HG03060 (cell line): ENCODE measurements around the gene TRAM2.
A peak's percentile ranks its signal among the peaks of the same experiment; 100 is the strongest.
"Not testable (repeated sequence)": the region's sequence is repeated elsewhere in the genome, so short reads cannot be mapped to it uniquely, and the experiment has no call there.

Source experiments
- ATAC-seq: cut with Tn5 transposase; IDR thresholded peaks from one replicate; pipeline ENCODE4 v1.9.1; 2021; ENCODE audit warnings: low read depth, moderate number of reproducible peaks; ENCODE audit not compliant: unreplicated experiment

TRAM2 gene

GRCh38 chr6:52497652-52498408, 79.0 kb downstream of the TRAM2 start:
- ATAC-seq, result peak; percentile 88

DNA sequence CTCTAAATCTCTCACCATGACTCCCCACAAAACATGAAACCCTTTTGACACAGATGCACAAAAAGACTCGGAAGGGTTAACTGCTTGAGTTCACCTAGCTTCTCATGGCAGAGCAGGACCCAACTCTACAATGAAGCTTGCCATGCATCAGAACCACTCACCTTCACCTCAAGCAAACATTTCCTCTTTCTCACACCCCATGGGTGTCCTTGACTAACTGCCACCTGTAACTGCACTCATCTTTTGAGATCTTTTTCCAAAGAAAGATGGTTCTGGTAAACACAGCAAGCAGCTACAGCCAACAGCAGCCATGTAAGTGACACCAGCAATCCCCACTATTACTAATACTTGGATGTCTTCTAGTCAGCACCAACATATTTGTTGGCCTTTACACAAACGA, 80.2 kb downstream of the TRAM2 start:
- ATAC-seq, result no peak

- ATAC-seq, result no peak
Observed at GRCh38 chr6:52495922-52496321, 80.9 kb downstream of the TRAM2 start.

DNA sequence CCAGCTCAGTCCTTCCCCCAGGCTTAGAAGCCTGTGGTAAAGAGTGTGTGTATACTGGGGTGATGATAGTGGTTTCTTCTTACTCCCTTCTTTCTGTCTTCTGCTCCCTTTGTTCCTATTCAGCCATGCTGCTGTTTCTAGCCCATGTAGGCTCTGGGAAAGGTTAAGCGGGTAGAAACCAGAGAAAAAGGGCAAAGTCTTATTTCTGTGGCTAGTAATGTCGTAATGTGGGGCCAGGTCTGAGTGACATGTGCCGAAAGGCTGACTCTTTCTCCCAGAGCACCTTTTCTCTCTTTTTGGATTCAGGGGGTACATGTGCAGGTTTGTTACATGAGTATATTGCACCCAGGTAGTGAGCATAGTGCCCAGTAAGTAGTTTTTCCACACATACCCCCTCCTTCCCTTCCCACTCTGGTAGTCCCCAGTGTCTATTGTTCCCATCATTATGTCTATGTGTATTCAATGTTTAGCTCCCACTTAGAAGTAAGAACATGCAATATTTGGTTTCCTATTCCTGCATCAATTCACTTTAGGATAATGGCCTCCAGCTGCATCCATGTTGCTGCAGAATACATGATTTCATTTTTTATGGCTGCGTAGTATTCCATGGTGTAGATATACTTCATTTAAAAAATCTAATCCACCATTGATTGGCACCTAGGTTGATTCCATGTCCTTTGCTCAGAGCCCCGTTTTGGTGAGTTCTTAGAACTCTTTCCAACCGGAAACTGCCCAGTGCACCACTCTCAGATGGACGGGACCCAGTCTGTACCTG, 82.4 kb downstream of the TRAM2 start:
- no peak for ATAC-seq

DNA sequence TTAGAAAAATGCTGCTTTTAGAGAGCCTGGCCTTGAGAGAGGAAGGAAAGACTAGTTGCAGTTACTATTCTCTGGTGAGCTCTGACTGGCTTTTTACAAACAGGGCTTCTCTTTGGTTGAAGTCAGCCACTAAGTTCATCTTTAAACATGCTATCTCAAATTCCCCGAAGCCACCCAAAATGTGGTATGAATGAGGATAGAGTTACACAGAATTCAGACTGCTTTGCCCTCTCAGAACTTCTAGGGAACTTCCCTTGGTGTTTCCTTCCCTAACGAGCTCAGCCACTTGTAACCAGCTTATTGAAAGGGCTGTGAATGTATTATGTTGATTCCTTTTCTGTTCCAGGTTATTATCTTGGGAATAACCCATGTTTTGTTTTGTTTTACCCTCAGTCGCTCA, 83.2 kb downstream of the TRAM2 start:
- no peak for ATAC-seq

GRCh38 chr6:52491203-52492069, 85.4 kb downstream of the TRAM2 start:
- ATAC-seq, result peak; percentile 59

DNA sequence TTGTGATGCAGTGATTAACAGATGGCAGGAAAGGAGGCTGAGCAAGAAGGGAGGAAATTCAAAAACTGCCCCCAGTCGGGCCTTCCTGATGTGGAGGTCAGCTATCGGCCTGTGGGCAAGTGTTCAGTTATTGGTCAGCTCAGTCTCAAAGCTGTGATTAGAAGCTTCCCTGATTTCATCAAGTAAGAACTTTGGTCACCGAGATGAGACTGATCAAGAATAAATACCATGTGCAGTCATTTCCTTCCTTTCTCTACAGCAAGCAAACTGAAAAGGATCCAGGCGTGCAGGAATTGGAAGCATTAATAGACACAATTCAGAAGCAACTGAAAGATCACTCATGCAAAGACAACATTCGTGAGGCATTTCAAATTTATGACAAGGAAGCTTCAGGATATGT, 87.0 kb downstream of the TRAM2 start:
- ATAC-seq, result no peak

- no peak for ATAC-seq
Observed at GRCh38 chr6:52483671-52484003, 93.2 kb downstream of the TRAM2 start.

DNA sequence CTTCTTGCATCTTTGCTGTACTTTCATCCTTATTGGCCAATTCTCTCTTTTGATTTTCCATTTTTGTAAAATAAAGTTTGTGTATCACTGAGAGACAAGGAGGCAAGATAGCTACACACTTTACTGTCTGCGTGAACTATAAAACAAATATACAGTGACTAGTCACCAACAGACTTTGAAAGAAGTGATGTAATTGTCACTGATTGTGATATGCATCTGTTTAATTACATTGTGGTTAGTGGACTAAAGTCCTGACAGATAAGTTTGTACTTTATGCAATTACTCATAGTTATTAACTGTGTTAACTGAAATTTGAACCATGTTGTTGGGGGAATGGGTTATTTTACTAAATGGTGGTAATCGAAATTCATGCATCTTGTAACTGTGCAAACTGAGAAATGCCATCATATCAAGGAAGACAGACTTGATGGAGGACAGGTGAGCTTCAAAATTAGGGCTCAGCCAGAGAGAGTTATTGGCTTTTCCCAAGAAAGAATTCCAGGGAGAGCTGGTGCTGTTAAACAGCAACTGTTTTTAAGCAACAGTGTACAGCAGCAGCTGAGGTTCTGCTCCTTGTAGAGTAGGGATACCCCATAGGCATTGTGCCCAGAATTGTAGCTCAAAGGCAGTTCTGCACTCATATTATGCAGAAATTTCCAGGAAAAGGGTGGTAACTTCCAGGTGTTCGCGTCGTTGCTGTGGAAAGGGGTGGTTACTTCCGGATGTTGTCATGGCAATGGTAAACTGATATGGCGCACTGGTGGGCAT, 93.8 kb downstream of the TRAM2 start:
- ATAC-seq, result no peak

GRCh38 chr6:52475307-52475706, 101.6 kb downstream of the TRAM2 start:
- ATAC-seq, result no peak

DNA sequence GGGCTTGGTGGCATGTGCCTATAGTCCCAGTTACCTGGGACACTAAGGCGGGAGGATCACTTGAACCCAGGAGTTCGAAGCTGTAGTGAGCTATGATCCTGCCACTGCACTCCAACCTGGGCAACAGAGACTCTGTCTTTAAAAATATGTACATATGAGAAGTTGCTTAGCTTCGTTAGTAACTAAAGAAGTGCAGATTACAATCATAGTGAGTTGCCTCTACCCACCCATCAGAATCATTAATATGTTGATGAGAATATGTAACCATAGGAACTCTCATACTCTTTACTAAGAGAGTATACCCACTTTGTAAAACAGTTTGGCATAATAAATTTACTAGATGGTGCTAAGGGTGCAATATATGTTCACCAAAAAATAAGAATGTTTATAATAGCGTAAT, 102.7 kb downstream of the TRAM2 start:
- ATAC-seq, result no peak

DNA sequence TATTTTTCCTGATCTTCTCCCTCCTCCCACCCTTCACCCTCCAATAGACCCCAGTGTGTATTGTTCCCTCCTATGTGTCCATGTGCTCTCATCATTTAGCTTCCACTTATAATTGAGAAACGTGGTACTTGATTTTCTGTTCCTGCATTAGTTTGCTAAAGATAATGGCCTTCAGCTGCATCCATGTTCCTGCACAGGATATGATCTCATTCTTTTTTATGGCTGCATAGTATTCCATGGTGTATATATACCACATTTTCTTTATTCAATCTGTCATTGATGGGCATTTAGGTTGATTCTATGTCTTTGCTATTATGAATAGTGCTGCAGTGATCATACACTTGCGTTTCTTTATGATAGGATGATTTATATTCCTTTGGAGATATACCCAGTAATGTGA, 115.7 kb downstream of the TRAM2 start:
- ATAC-seq, result not testable (repeated sequence)

GRCh38 chr6:52457096-52457495, 119.8 kb downstream of the TRAM2 start:
- ATAC-seq, result no peak

DNA sequence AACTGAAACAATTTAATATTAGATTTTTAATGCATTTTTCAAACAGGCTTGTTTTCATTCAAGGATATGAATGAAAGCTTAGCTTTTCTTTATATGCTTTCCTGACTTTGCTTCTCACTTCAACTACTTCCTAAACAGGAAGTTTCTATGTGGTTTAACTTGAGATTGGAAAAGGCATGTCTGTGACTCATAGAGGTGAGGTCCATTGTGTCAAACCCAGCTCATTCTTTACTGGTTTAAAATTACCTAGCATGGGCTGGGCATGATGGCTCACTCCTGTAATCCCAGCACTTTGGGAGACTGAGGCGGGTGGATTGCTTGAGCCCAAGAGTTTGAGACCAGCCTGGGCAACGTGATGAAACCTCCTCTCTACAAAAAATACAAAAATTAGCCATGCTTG, 122.3 kb downstream of the TRAM2 start:
- no peak for ATAC-seq
